ENCODE data around the gene ANAPC2.

Gene ANAPC2

GRCh38 chr9:137129456-137130175, 58.7 kb downstream of the ANAPC2 start:
- H3K27ac ChIP-seq (replicated peaks; ENCODE audit: low read length): no peak overlapping the region
- WGBS, 2 donors (ENCODE audit: extremely low coverage in 2 of 2, insufficient read length in 2 of 2, insufficient replicate concordance in 1 of 2): no CpG with 5 or more reads among the region's 86 CpGs
- H3K4me1 ChIP-seq (ENCODE audit: control insufficient read depth in 2 of 2, insufficient read depth in 1 of 2, low read depth in 1 of 2, low read length in 2 of 2): peaks cover 6 to 15% of the 10 kb centered on the region in 2 donors
- no peak overlapping the region for H2BK120ac ChIP-seq (ENCODE audit: low read depth, low read length)
- H3K23ac ChIP-seq (ENCODE audit: low read depth, low read length, poor library complexity): peak overlapping the region; percentile 98
- H3K4ac ChIP-seq (ENCODE audit: low read length): peak overlapping the region; percentile 93
- peak overlapping the region; percentile 99 for H3K9ac ChIP-seq (ENCODE audit: low read depth, low read length, poor library complexity)
- H3K18ac ChIP-seq (ENCODE audit: low read length): peak overlapping the region; percentile 92
- H4K91ac ChIP-seq (ENCODE audit: low read depth, low read length, poor library complexity): peak overlapping the region; percentile 56
- peak overlapping the region; percentile 72 for H3K14ac ChIP-seq (ENCODE audit: low read length)
- peak; percentile 83 for DNase-seq (ENCODE audit: low spot score)
- peak overlapping the region; percentile 97 for H2AK5ac ChIP-seq (ENCODE audit: low read depth, low read length)
- peaks cover 0 to 6% (median 2%) of the 10 kb centered on the region in 3 experiments for H3K27me3 ChIP-seq (ENCODE audit: control insufficient read depth in 3 of 3, insufficient read depth in 3 of 3, low read depth in 1 of 3, low read length in 3 of 3)
- H3K79me1 ChIP-seq (ENCODE audit: low read depth, low read length): peaks cover 6% of the 10 kb centered on the region
- peak overlapping the region; percentile 90 for H2BK5ac ChIP-seq (ENCODE audit: low read length)
- no peak overlapping the region for H2BK12ac ChIP-seq (ENCODE audit: low read length)
- H4K8ac ChIP-seq (ENCODE audit: low read depth, low read length): peak overlapping the region; percentile 65
- H3K36me3 ChIP-seq (replicated peaks in 1 of 2; ENCODE audit: control insufficient read depth in 2 of 2, insufficient read depth in 2 of 2, low read length in 2 of 2): no peaks in the 10 kb centered on the region
- H2BK15ac ChIP-seq (ENCODE audit: low read length): peak overlapping the region; percentile 30
- peak overlapping the region; percentile 98 for H2AFZ ChIP-seq (ENCODE audit: low read length)
- peak overlapping the region; percentile 81 for H3K4me2 ChIP-seq (ENCODE audit: insufficient read depth, low read length, poor library complexity, severe bottlenecking)
- peak overlapping the region; percentile 91 to 93 for H3K4me3 ChIP-seq (ENCODE audit: low read length in 2 of 2)
- no peaks in the 10 kb centered on the region for H3K9me3 ChIP-seq (replicated peaks in 1 of 2; ENCODE audit: control insufficient read depth in 2 of 2, insufficient read depth in 1 of 2, low read depth in 1 of 2, low read length in 2 of 2)

GRCh38 chr9:137128862-137129455, 59.4 kb downstream of the ANAPC2 start:
- peak overlapping the region; percentile 98 for H3K23ac ChIP-seq (ENCODE audit: low read depth, low read length, poor library complexity)
- H3K27ac ChIP-seq (replicated peaks; ENCODE audit: low read length): no peak overlapping the region
- H2BK120ac ChIP-seq (ENCODE audit: low read depth, low read length): no peak overlapping the region
- H4K91ac ChIP-seq (ENCODE audit: low read depth, low read length, poor library complexity): peak overlapping the region; percentile 56
- no peaks in the 10 kb centered on the region for H3K9me3 ChIP-seq (replicated peaks in 1 of 2; ENCODE audit: control insufficient read depth in 2 of 2, insufficient read depth in 1 of 2, low read depth in 1 of 2, low read length in 2 of 2)
- H4K8ac ChIP-seq (ENCODE audit: low read depth, low read length): peak overlapping the region; percentile 67
- H2BK5ac ChIP-seq (ENCODE audit: low read length): peak overlapping the region; percentile 90
- H3K79me1 ChIP-seq (ENCODE audit: low read depth, low read length): peaks cover 6% of the 10 kb centered on the region
- peak overlapping the region; percentile 91 for H3K18ac ChIP-seq (ENCODE audit: low read length)
- H3K9ac ChIP-seq (ENCODE audit: low read depth, low read length, poor library complexity): peak overlapping the region; percentile 99
- H3K36me3 ChIP-seq (replicated peaks in 1 of 2; ENCODE audit: control insufficient read depth in 2 of 2, insufficient read depth in 2 of 2, low read length in 2 of 2): no peaks in the 10 kb centered on the region
- peaks cover 6 to 15% of the 10 kb centered on the region in 2 donors for H3K4me1 ChIP-seq (ENCODE audit: control insufficient read depth in 2 of 2, insufficient read depth in 1 of 2, low read depth in 1 of 2, low read length in 2 of 2)
- H2AFZ ChIP-seq (ENCODE audit: low read length): peak overlapping the region; percentile 98
- H3K4ac ChIP-seq (ENCODE audit: low read length): peak overlapping the region; percentile 93
- no peak overlapping the region for H2BK12ac ChIP-seq (ENCODE audit: low read length)
- peak overlapping the region; percentile 81 for H3K4me2 ChIP-seq (ENCODE audit: insufficient read depth, low read length, poor library complexity, severe bottlenecking)
- WGBS, 2 donors (ENCODE audit: extremely low coverage in 2 of 2, insufficient read length in 2 of 2, insufficient replicate concordance in 1 of 2): no CpG with 5 or more reads among the region's 37 CpGs
- H2BK15ac ChIP-seq (ENCODE audit: low read length): no peak overlapping the region
- no peak for DNase-seq (ENCODE audit: low spot score)
- H3K14ac ChIP-seq (ENCODE audit: low read length): peak overlapping the region; percentile 72
- H3K4me3 ChIP-seq (ENCODE audit: low read length in 2 of 2): peak overlapping the region; percentile 91 to 93
- H3K27me3 ChIP-seq (ENCODE audit: control insufficient read depth in 3 of 3, insufficient read depth in 3 of 3, low read depth in 1 of 3, low read length in 3 of 3): peaks cover 0 to 6% (median 2%) of the 10 kb centered on the region in 3 experiments
- peak overlapping the region; percentile 97 for H2AK5ac ChIP-seq (ENCODE audit: low read depth, low read length)

- Histone ChIP-seq H3K79me1 (ENCODE audit: low read depth, low read length) (peaks cover 6% of the 10 kb centered on the region), H3K27ac (replicated peaks; ENCODE audit: low read length) (no peak overlapping the region), H3K9ac (ENCODE audit: low read depth, low read length, poor library complexity) (no peak overlapping the region), H2AK5ac (ENCODE audit: low read depth, low read length) (peak overlapping the region; percentile 97), H2BK12ac (ENCODE audit: low read length) (no peak overlapping the region), H3K4ac (ENCODE audit: low read length) (no peak overlapping the region), H4K8ac (ENCODE audit: low read depth, low read length) (peak overlapping the region; percentile 67), H3K18ac (ENCODE audit: low read length) (no peak overlapping the region), H4K91ac (ENCODE audit: low read depth, low read length, poor library complexity) (no peak overlapping the region), H3K27me3 (ENCODE audit: control insufficient read depth in 3 of 3, insufficient read depth in 3 of 3, low read depth in 1 of 3, low read length in 3 of 3) (peaks cover 0 to 6% (median 2%) of the 10 kb centered on the region in 3 experiments), H3K14ac (ENCODE audit: low read length) (no peak overlapping the region), H3K9me3 (replicated peaks in 1 of 2; ENCODE audit: control insufficient read depth in 2 of 2, insufficient read depth in 1 of 2, low read depth in 1 of 2, low read length in 2 of 2) (no peaks in the 10 kb centered on the region), H2BK15ac (ENCODE audit: low read length) (no peak overlapping the region), H3K23ac (ENCODE audit: low read depth, low read length, poor library complexity) (peak overlapping the region; percentile 4), H3K4me3 (ENCODE audit: low read length in 2 of 2) (peak overlapping the region in 1 of 2 donors; percentile 93), H3K4me2 (ENCODE audit: insufficient read depth, low read length, poor library complexity, severe bottlenecking) (peak overlapping the region; percentile 81), H2AFZ (ENCODE audit: low read length) (no peak overlapping the region), H3K36me3 (replicated peaks in 1 of 2; ENCODE audit: control insufficient read depth in 2 of 2, insufficient read depth in 2 of 2, low read length in 2 of 2) (no peaks in the 10 kb centered on the region), H3K4me1 (ENCODE audit: control insufficient read depth in 2 of 2, insufficient read depth in 1 of 2, low read depth in 1 of 2, low read length in 2 of 2) (peaks cover 6 to 15% of the 10 kb centered on the region in 2 donors), H2BK120ac (ENCODE audit: low read depth, low read length) (no peak overlapping the region), H2BK5ac (ENCODE audit: low read length) (no peak overlapping the region)
- no CpG with 5 or more reads among the region's 19 CpGs for WGBS, 2 donors (ENCODE audit: extremely low coverage in 2 of 2, insufficient read length in 2 of 2, insufficient replicate concordance in 1 of 2)
- no peak for DNase-seq (ENCODE audit: low spot score)
These were observed 60.0 kb downstream of the ANAPC2 start for GRCh38 chr9:137128158-137128861.

All from neuronal stem cell (in vitro differentiated cells).